GM19023 (cell line): ENCODE measurements around the gene MYH3.

Experiments
- ATAC-seq: cut with Tn5 transposase; IDR thresholded peaks from one replicate; pipeline ENCODE4 v1.9.1; 2021; ENCODE audit warnings: mild to moderate bottlenecking, moderate library complexity; ENCODE audit not compliant: unreplicated experiment

MYH3 gene

GRCh38 chr17:10649602-10650001 lies 7.5 kb downstream of the MYH3 start:
- no peak for ATAC-seq

- ATAC-seq: no peak
Measured at GRCh38 chr17:10648956-10649355, 8.2 kb downstream of the MYH3 start.

DNA sequence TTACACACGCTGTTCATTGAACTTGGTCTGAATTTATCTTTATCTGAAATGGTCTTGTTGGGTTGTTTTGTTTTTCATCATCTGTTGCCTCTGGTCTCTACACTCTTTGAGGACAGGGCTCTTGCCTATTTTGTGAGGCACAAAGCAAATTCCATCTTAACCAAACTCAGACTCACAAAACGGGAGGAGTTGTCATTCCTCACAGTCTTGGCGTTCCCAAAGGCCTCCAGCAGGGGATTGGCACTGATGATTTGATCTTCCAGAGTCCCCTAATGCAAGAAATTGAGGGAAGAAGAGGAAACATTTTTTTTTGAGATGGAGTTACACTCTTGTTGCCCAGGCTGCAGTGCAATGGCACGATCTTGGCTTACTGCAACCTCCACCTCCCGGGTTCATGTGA lies 8.7 kb downstream of the MYH3 start:
- ATAC-seq: no peak

DNA sequence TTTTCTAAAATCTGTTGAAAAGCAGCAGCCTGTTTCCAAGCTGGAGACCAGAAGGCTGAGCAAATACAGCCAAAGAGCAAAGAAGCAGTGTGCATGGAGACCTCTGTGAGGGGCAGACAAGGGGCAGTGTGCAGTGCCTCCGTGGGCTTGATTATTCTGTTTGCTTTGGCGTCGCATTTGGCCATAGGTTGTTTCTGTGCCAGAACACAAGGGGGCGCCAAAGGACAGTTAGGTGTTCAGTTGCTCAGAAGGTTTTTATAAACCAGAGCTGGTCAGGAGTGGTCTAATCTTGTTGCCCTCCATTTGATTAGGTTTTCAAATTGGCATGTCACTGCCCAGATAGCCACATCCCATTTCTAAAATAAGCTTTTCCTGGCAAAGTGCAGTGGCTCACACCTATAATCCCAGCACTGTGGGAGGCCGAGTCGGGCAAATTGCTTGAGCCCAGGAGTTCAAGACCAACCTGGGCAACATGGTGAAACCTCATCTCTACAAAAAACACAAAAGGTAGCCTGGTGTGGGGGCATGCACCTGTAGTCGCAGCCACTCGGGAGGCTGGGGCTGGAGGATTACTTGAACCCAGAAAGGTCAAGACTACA lies 10.6 kb downstream of the MYH3 start:
- no peak for ATAC-seq

- no peak for ATAC-seq
Measured at GRCh38 chr17:10640475-10640874, 16.6 kb downstream of the MYH3 start.

GRCh38 chr17:10638151-10638550 lies 19.0 kb downstream of the MYH3 start:
- ATAC-seq: no peak

- ATAC-seq: no peak
Measured at GRCh38 chr17:10635290-10635689, 21.8 kb downstream of the MYH3 start.

- ATAC-seq: peak; percentile 93
Measured at GRCh38 chr17:10633738-10634379, 23.2 kb downstream of the MYH3 start.

- no peak for ATAC-seq
Measured at GRCh38 chr17:10631701-10632100, 25.4 kb downstream of the MYH3 start.

GRCh38 chr17:10631048-10631700 lies 25.9 kb downstream of the MYH3 start:
- no peak for ATAC-seq

DNA sequence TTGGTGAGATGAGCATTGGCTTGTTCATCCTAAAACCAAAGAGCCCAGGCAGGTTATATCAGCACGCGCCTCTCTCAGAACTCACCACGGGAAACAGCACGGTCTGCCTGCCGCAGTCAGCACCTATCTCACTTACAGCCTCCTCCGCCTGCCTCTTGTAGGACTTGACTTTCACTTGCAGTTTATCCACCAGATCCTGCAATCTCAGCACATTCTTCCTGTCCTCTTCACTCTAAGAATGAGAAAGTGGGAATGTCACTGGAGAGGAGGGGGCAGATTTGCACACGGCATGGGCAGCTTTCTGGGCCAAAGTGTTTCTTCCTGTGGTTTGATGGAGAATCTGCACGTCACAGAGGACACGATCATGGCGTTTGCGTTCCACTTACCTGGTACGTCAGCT lies 27.4 kb downstream of the MYH3 start:
- no peak for ATAC-seq

- no peak for ATAC-seq
Measured at GRCh38 chr17:10628756-10629155, 28.4 kb downstream of the MYH3 start.

GRCh38 chr17:10626390-10626789 lies 30.7 kb downstream of the MYH3 start:
- ATAC-seq: no peak

GRCh38 chr17:10624969-10625368 lies 32.1 kb downstream of the MYH3 start:
- ATAC-seq: no peak

GRCh38 chr17:10623737-10624338 lies 33.3 kb downstream of the MYH3 start:
- no peak for ATAC-seq

DNA sequence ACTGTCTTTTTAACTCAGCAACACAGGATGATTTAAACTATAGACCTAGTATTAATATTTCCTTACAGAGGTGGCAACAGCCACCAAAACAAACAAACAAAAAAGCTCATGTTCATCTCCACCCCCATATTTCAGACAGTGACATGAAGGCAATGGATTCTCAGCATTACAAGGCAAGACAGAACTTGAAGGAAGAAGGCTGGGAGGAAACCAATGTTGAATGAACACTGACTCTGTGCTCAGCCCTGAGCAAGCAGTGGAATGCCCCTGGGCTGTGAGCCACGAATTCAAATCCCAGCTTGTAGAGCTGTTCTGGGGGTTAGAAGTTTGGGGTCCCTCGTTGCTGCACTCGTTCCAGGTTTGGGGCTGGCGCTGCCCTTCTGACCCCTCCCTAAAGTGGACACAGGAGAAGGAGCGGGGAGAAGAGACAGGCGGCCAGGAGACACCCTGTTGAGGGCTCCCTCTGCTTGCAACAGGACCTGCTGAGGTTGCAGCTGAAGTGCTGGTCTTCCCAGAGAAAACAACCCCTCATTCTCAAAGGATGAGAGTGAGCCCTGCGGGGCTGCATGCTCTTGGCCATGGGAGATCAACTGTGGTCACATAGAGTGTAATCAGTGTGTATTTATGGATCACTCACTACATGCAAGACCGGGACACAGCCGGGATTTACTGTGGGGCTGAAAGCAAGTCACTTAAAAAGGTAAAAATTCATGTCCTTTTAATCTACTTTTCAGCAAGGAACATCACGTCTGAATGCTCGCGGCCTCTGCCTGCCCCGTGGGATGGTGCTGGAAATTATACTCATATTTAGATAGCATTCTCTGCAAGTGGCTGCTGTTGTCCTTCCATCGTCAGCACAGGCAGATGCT lies 34.3 kb downstream of the MYH3 start:
- ATAC-seq: no peak

GRCh38 chr17:10621397-10621796 lies 35.7 kb downstream of the MYH3 start:
- ATAC-seq: no peak

- no peak for ATAC-seq
Measured at GRCh38 chr17:10620823-10621222, 36.3 kb downstream of the MYH3 start.

DNA sequence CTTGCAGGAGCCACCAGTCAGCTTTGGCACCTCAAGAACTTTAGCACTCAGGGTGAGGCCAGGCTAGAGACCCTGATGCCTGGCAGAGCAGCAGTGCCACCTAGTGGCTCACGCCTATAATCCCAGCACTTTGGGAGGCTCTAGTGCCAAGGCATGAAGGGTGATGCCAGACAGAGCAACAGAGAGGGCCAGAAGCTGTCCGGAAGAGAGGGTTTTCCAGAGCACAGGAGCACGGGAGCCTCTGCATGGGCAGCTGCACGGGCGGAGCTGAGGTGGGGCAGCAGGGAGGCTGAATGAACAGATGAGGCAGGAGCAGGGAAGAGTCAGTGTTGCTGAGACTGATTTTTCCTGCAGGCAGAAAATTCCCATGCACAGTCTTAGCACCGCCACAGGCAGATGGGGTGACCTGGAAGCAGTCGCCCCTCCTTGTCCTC lies 38.9 kb downstream of the MYH3 start:
- peak; percentile 76 for ATAC-seq

- ATAC-seq: no peak
Measured at GRCh38 chr17:10617120-10617505, 40.0 kb downstream of the MYH3 start.

- ATAC-seq: peak; percentile 58
Measured at GRCh38 chr17:10616502-10617119, 40.5 kb downstream of the MYH3 start.
